OCI-LY1 (cell line): Measurements from ENCODE around the gene ZNRD2.

Experiments used
- CTCF ChIP-seq: fragments of 200-600 bp; sonication (generic), shearing (Covaris generic); IDR thresholded peaks from 2 replicates; pipeline ENCODE4 v1.5.1; 2017; ENCODE audit warnings: mild to moderate bottlenecking, antibody characterized with exemption, low read length, moderate library complexity, mixed read lengths
- EZH2 ChIP-seq: fragments of 200-600 bp; sonication (generic), shearing (Covaris generic); IDR thresholded peaks from 2 replicates; pipeline ENCODE4 v1.8.0; 2017; ENCODE audit warnings: borderline replicate concordance, mixed run types, mild to moderate bottlenecking, antibody characterized with exemption, low read length, moderate library complexity, mixed read lengths

DNA sequence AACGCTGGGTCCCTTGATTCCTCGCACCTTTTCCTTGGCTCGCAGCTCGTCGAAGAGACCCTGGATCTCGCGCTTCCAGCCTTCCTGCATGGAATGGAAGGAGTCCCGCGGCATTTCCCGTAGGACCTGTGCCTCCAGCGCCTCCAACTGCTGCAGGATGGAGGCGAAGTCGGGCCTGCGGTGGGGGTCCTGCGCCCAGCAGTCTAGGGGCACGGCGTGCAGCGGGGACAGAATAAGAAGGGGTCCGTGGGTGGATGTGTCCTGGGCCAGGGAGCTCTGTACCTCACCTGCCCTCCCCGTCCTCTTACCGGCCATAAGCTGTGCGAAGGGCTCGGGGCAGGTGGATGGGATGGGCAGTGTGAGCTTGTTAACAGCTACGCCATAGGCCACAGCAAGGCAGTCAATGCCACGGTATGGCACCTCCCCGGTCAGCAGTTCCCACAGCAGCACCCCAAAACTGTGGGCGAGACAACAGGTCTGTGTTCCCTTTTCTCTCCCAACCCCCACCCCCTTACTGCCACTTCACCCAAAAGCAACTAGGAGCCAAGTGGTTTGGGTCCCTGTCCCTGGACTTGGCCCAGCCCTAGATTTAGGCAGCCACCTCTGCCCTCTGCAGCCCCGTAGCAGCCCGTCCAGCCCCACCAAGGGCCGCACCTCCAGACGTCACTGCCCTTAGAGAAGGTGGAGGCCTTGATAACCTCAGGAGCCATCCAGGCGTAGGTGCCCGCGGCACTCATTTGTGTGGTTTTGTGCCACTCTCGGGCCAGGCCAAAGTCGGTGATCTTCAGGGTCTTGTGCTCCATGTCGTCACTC, 37.5 kb downstream of the ZNRD2 start:
- TF ChIP-seq CTCF: no peak
- no peak for TF ChIP-seq EZH2
